NB4 (cell line): ENCODE results near the gene FICD.

Experiments used
- DNase-seq: peaks from one replicate; pipeline ENCODE4 v3.0.0; 2010; ENCODE audit warnings: low read depth
- H3K4me3 ChIP-seq: one replicate; pipeline ENCODE4 v1.5.1; 2011; ENCODE audit warnings: mild to moderate bottlenecking, low read depth, low read length, moderate library complexity
- CTCF ChIP-seq: IDR thresholded peaks from one replicate; pipeline ENCODE4 v1.5.1; 2012; ENCODE audit warnings: low read depth, low read length
- MAX ChIP-seq: IDR thresholded peaks from 2 replicates; pipeline ENCODE4 v1.6.1; 2011; ENCODE audit warnings: low read depth, low read length
- MYC ChIP-seq: IDR thresholded peaks from 2 replicates; pipeline ENCODE4 v1.6.1; 2011; ENCODE audit warnings: low read depth, low read length
- POLR2A ChIP-seq: IDR thresholded peaks from 2 replicates; pipeline ENCODE4 v1.6.1; 2011; ENCODE audit warnings: mild to moderate bottlenecking; ENCODE audit not compliant: insufficient read length; ENCODE audit errors: extremely low read depth

FICD gene

DNA sequence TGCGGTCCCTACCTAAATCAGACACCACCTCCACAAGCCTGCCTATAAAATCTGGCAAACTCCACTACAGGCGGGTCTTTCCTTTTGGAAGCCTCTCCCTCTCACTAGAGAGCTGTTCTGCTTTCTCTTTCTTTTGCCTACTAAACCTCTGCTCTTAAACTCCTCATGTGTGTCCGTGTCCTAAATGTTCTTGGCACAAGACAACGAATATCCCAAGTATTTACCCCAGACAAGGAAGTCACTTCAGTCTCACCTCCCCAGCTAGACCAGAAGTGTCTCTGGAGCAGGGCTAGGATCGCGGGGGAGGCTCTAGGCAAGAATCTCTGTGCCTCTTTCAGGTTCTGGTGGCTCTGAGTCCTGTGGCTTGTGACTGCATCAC, 37.2 kb upstream of the FICD start:
- DNase-seq, result no peak
- H3K4me3 ChIP-seq, result no peak overlapping the region
- TF ChIP-seq POLR2A (no peak), MAX (no peak), CTCF (no peak), MYC (no peak)

GRCh38 chr12:108478611-108479206, 36.4 kb upstream of the FICD start:
- DNase-seq, result peak; percentile 44
- TF ChIP-seq MYC, result no peak
- no peak for TF ChIP-seq POLR2A
- TF ChIP-seq MAX, result no peak
- no peak for TF ChIP-seq CTCF
- H3K4me3 ChIP-seq, result no peak overlapping the region

DNA sequence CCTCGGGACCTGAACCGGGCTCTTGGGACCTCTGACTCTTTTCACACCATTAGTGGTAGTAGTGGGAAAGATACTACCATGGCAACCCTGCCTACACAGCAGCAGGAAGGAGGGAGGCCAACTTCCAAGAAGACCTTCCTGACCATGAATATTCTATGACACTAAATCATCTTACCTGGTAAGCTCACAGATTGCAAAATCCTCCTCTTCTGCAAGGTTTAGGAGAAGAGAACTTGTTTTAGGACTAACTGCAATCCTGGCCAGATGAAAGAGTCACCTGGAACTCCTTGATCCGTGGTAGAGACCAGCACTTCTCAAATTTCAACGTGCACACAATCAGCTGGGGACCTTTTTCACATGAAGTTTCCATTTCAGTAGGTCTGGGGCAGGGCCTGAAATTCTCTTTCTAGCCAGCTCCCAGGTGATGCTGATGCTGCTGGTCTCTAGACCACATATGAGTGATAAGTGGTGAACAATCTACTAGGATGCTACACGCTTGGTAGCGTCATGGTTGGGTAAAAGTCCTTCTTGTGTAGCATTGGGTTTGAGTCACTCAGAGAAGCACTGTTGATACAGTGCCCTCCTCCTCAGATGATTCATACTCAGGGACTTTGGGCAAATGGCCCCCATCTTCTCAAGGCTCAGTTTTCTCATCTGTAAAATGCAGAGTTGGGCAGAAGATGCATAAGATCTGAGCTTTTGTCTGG, 35.6 kb upstream of the FICD start:
- TF ChIP-seq POLR2A (no peak), MAX (no peak), CTCF (no peak), MYC (no peak)
- no peak overlapping the region for H3K4me3 ChIP-seq
- no peak for DNase-seq

- TF ChIP-seq POLR2A (no peak), MYC (no peak), MAX (no peak), CTCF (no peak)
- DNase-seq, result no peak
- no peak overlapping the region for H3K4me3 ChIP-seq
Observed at GRCh38 chr12:108482717-108483212, 32.3 kb upstream of the FICD start.

GRCh38 chr12:108483213-108484059, 31.6 kb upstream of the FICD start:
- no peak for TF ChIP-seq CTCF
- TF ChIP-seq MAX, result no peak
- TF ChIP-seq POLR2A, result no peak
- no peak for TF ChIP-seq MYC
- H3K4me3 ChIP-seq, result no peak overlapping the region
- DNase-seq, result no peak
